Heart left ventricle (tissue), 13 donors: Measurements from ENCODE around the gene ENTPD8.

ENCODE experiments used
- CTCF ChIP-seq, 12 donors: fragments of 200-600 bp; sonication (generic) in 4 of 12; IDR thresholded peaks; one replicate each; pipeline versions ENCODE4 v1.5.0 to v1.8.0; 2018 to 2022; ENCODE audit warnings: antibody characterized with exemption in 12 of 12, mild to moderate bottlenecking in 5 of 12
- POLR2A ChIP-seq, 2 donors: fragments of 450-650 bp; IDR thresholded peaks; one replicate each; pipeline ENCODE4 v1.6.1; 2017; ENCODE audit warnings: antibody characterized with exemption in 2 of 2, mild to moderate bottlenecking in 2 of 2, moderate library complexity in 2 of 2
- donor health status: ischemic (EF 13 %, LVEDD 7.1; RV severe dilation, severe dysfunction).
- donor health status: DM: no; HTN: yes; CAD: no.
- donor health status: DM: no; HTN: no; CAD: no.
- donor health status: ischemic (EF 25% LVEDD 6.9; RV normal size, moderate dysfunction).
- donor health status: ischemic (EF 25% LVEDD 5.7; RV mildly dilated, moderate dysfunction).
- donor health status: ischemic (EF 35%, LVEDD 5.7; RV mildly dilated, moderate dysfunction).
- donor health status: nonischemic (EF 11% LVEDD 7.7; RV severe dilation, severe dysfunction).
- donor health status: DM: yes; HTN: yes; CAD: no.
- donor health status: PGD.
- donor health status: ischemic (EF 29% LVEDD 5.4; RV normal size, mild dysfunction).
- donor health status: nonischemic (EF 23%, LVEDD 6.1; RV moderate dilation, normal function).

DNA sequence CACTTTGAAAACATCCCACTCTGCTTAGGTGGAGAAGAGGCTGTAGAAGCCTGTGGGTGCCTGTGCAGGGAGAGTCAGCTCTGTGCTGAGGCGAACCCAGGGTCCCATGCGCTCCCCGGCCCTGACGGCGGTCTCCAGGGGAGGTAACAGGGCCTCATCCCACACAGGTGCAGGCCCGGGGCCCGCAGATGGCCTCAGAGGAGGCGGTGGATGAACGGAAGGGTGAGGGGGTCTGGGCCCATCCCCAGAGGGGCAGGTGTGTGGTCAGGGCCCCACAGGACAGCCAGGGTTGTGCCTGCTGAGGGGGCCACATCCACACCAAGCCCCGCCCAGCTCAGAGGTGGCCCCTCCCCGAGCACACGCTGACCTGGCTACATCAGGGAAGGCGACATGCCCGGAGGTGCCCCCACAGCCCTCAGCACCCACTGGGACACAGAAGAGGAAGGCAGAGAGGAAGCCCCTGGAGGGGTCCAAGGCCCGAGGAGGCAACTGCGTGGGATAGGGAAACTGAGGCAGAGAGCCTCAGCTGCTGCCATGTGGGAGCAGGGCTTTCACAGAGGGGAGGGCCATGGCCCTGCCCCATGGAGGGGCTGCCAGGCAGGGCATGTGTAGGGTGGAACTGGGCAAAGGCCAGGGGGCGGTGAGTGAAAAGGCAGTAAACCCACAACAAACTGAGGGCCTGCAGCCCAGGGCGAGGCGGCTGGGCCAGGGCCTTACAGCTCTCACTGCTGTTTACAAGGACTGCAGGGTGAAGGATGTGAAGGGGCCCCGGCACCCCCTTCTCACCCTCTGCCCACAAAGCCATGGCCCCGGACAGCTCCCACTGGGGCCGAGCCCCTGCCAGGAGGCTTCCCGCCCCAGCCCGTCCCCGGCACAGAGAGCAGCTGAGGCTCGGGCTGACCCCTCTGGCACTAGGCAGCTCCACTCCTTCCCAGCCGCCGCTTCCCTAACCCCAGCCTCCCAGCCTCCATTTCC lies 47.7 kb downstream of the ENTPD8 start:
- no peak for TF ChIP-seq CTCF (IDR thresholded peaks at IDR 0.05)
- no peak for TF ChIP-seq POLR2A (IDR thresholded peaks at IDR 0.05)
